CD14-positive monocyte (primary cell): ENCODE measurements around the gene TMEM258. TPM values are rescaled to one million over a fixed set of nuclear protein-coding genes. Genes with fewer than 3 reads are reported as not detected.

Source experiments
- DNase-seq, 3 donors: peaks; one replicate each; pipeline ENCODE4 v3.0.0-alpha.2; 2011 to 2022
- H2AFZ ChIP-seq: 2 replicates; pipeline ENCODE4 v1.6.0; 2012; ENCODE audit warnings: mild to moderate bottlenecking, low read depth, low read length, inconsistent platforms; ENCODE audit not compliant: insufficient read depth, poor library complexity, severe bottlenecking
- H3K27ac ChIP-seq, 2 donors: 1 replicate in 1 of 2; 2 replicates in 1 of 2; pipeline ENCODE4 v1.5.1; 2012 to 2013; ENCODE audit warnings: low read length in 2 of 2, control low read depth in 1 of 2, inconsistent platforms in 1 of 2, low read depth in 1 of 2, mild to moderate bottlenecking in 1 of 2
- H3K27me3 ChIP-seq, 2 donors: one replicate each; pipeline versions ENCODE4 v1.6.0 to v1.6.1; 2011 to 2013; ENCODE audit warnings: low read length in 2 of 2; ENCODE audit not compliant: control insufficient read depth in 2 of 2, insufficient read depth in 2 of 2
- H3K36me3 ChIP-seq, 2 donors: replicated peaks in 1 of 2; 1 replicate in 1 of 2; 2 replicates in 1 of 2; pipeline versions ENCODE4 v1.5.1 to v1.6.1; 2012 to 2013; ENCODE audit warnings: low read length in 2 of 2, control low read depth in 1 of 2, inconsistent platforms in 1 of 2, mild to moderate bottlenecking in 1 of 2; ENCODE audit not compliant: insufficient read depth in 2 of 2, control insufficient read depth in 1 of 2
- H3K4me1 ChIP-seq, 2 donors: 1 replicate in 1 of 2; 2 replicates in 1 of 2; pipeline versions ENCODE4 v1.5.1 to v1.6.1; 2012 to 2013; ENCODE audit warnings: low read length in 2 of 2, control low read depth in 1 of 2, inconsistent platforms in 1 of 2, mild to moderate bottlenecking in 1 of 2, moderate library complexity in 1 of 2; ENCODE audit not compliant: insufficient read depth in 2 of 2, control insufficient read depth in 1 of 2
- H3K4me2 ChIP-seq: replicated peaks from 2 replicates; pipeline ENCODE3; 2012; ENCODE audit warnings: low read length, moderate library complexity, mild to moderate bottlenecking; ENCODE audit not compliant: poor library complexity, severe bottlenecking; ENCODE audit errors: extremely low read depth
- H3K4me3 ChIP-seq, 3 experiments: fragments of 200-600 bp in 1 of 3; sonication (generic) in 1 of 3; replicated peaks in 1 of 3; 1 replicate in 2 of 3; 2 replicates in 1 of 3; pipeline ENCODE4 v1.5.1; 2011 to 2013; ENCODE audit warnings: low read length in 3 of 3, mild to moderate bottlenecking in 3 of 3, control low read depth in 2 of 3, low read depth in 2 of 3, inconsistent platforms in 1 of 3, moderate library complexity in 1 of 3
- H3K79me2 ChIP-seq: 2 replicates; pipeline ENCODE4 v1.6.0; 2012; ENCODE audit warnings: mild to moderate bottlenecking, control low read depth, inconsistent platforms, low read length, moderate library complexity; ENCODE audit not compliant: insufficient read depth
- H3K9ac ChIP-seq: 2 replicates; pipeline ENCODE4 v1.6.0; 2017; ENCODE audit warnings: low read length, mild to moderate bottlenecking; ENCODE audit not compliant: insufficient read depth, poor library complexity, severe bottlenecking
- H3K9me3 ChIP-seq, 2 donors: replicated peaks in 1 of 2; 1 replicate in 1 of 2; 2 replicates in 1 of 2; pipeline versions ENCODE4 v1.5.1 to v1.6.1; 2012 to 2013; ENCODE audit warnings: low read length in 2 of 2, control low read depth in 1 of 2; ENCODE audit not compliant: control insufficient read depth in 1 of 2, insufficient read depth in 1 of 2
- H4K20me1 ChIP-seq: 2 replicates; pipeline ENCODE4 v1.6.0; 2012; ENCODE audit warnings: mild to moderate bottlenecking, low read length, control low read depth, moderate library complexity; ENCODE audit not compliant: insufficient read depth
- H3K27ac Mint-ChIP-seq, 7 donors: one replicate each; pipeline ENCODE4 v1.8.0; 2020; ENCODE audit warnings: mild to moderate bottlenecking in 7 of 7, mixed read lengths in 7 of 7, moderate library complexity in 6 of 7, inconsistent platforms in 2 of 7
- H3K27me3 Mint-ChIP-seq, 3 donors: one replicate each; pipeline ENCODE4 v1.8.0; 2021 to 2022; ENCODE audit warnings: low read depth in 3 of 3, mild to moderate bottlenecking in 3 of 3, mixed read lengths in 3 of 3, moderate library complexity in 3 of 3, inconsistent platforms in 1 of 3
- H3K36me3 Mint-ChIP-seq, 2 donors: one replicate each; pipeline ENCODE4 v1.8.0; 2020; ENCODE audit warnings: mixed read lengths in 2 of 2, inconsistent platforms in 1 of 2, mild to moderate bottlenecking in 1 of 2
- H3K4me1 Mint-ChIP-seq: one replicate; pipeline ENCODE4 v1.8.0; 2020; ENCODE audit warnings: mild to moderate bottlenecking, mixed read lengths
- H3K4me3 Mint-ChIP-seq, 2 donors: one replicate each; pipeline ENCODE4 v1.8.0; 2020; ENCODE audit warnings: mild to moderate bottlenecking in 2 of 2, mixed read lengths in 2 of 2, moderate library complexity in 1 of 2
- H3K9me3 Mint-ChIP-seq, 7 donors: one replicate each; pipeline ENCODE4 v1.8.0; 2020 to 2022; ENCODE audit warnings: mixed read lengths in 7 of 7, mild to moderate bottlenecking in 6 of 7, moderate library complexity in 6 of 7, inconsistent platforms in 2 of 7
- CTCF ChIP-seq: fragments of 200-600 bp; IDR thresholded peaks from one replicate; pipeline ENCODE4 v1.8.0; 2022; ENCODE audit warnings: antibody characterized with exemption, mild to moderate bottlenecking
- WGBS: methylation state at CpG from one replicate; pipeline ENCODE4 v1.1.5; 2013; ENCODE audit warnings: missing lambda C conversion rate; ENCODE audit not compliant: insufficient coverage; 5-methylcytosine and 5-hydroxymethylcytosine counted together
- intact Hi-C, 2 donors: fragments of 100-400 bp; cut with micrococcal nuclease; formaldehyde crosslinking; loops; one replicate each; pipeline versions ENCODE4 v1.15.0 to v1.15.1; 2023
- polyA plus RNA-seq, 3 donors: library from polyadenylated mRNA; depleted of rRNA in 1 of 3; unstranded in 2 of 3; stranded (reverse) in 1 of 3; fragments of 300-500 nt in 2 of 3; fragments of >200 nt in 1 of 3; fragmentation: Illumina TruSeq in 2 of 3; gene quantifications; 1 replicate in 2 of 3; 2 replicates in 1 of 3; pipeline ENCODE4 v1.2.3, GENCODE V29; 2012 to 2021

The TMEM258 gene
- polyA plus RNA-seq, 3 donors: 199 to 224 (median 220) TPM

- intact Hi-C loops: loop anchor here in 1 of 2 donors (5.0 kb wide), 1 partner anchor 328 kb away; the partner anchor contains the start of gene INCENP
- no peak for DNase-seq
- Mint-ChIP-seq H3K9me3 (no peaks in the 10 kb centered on the region), H3K4me3 (no peak overlapping the region), H3K36me3 (peaks cover 13 to 20% of the 10 kb centered on the region in 2 donors), H3K27me3 (no peaks in the 10 kb centered on the region), H3K27ac (peak overlapping the region in 1 of 7 donors; percentile 36), H3K4me1 (peaks cover 26% of the 10 kb centered on the region)
- TF ChIP-seq CTCF: no peak
- H3K27me3 ChIP-seq: no peaks in the 10 kb centered on the region
- peaks cover 21 to 33% of the 10 kb centered on the region in 2 donors for H3K4me1 ChIP-seq
- H3K9ac ChIP-seq: no peak overlapping the region
- H3K9me3 ChIP-seq: no peaks in the 10 kb centered on the region
- H3K4me3 ChIP-seq: no peak overlapping the region
- no peaks in the 10 kb centered on the region for H4K20me1 ChIP-seq
- H2AFZ ChIP-seq: no peak overlapping the region
- peaks cover 89% of the 10 kb centered on the region for H3K79me2 ChIP-seq
- H3K4me2 ChIP-seq: no peak overlapping the region
- 86% methylated on average over 1 of the region's 4 CpGs for WGBS
- no peak overlapping the region for H3K27ac ChIP-seq
- H3K36me3 ChIP-seq: peaks cover 13 to 27% of the 10 kb centered on the region in 2 donors
Measured at GRCh38 chr11:61794579-61794978, 2.2 kb upstream of the TMEM258 start.

- intact Hi-C loops: loop anchor here (2.0 to 5.0 kb wide), 2 partner anchors 23 to 328 kb away; partner anchors contain the start of genes FADS1 (in 1 of the 2) and INCENP (in 1 of the 2)
- no CpG with 5 or more reads among the region's 3 CpGs for WGBS
- Histone ChIP-seq H3K79me2 (peaks cover 87% of the 10 kb centered on the region), H3K36me3 (peaks cover 20 to 35% of the 10 kb centered on the region in 2 donors), H3K9ac (no peak overlapping the region), H3K27me3 (no peaks in the 10 kb centered on the region), H3K4me3 (no peak overlapping the region), H2AFZ (no peak overlapping the region), H3K4me1 (peaks cover 16 to 26% of the 10 kb centered on the region in 2 donors), H3K4me2 (no peak overlapping the region), H3K9me3 (no peaks in the 10 kb centered on the region), H3K27ac (peak overlapping the region in 1 of 2 donors; percentile 98), H4K20me1 (no peaks in the 10 kb centered on the region)
- TF ChIP-seq CTCF: no peak
- no peak for DNase-seq
- H3K27ac Mint-ChIP-seq: peak overlapping the region in 4 of 7 donors; percentile 46 to 100 (median 86)
- H3K36me3 Mint-ChIP-seq: peaks cover 21 to 26% of the 10 kb centered on the region in 2 donors
- no peak overlapping the region for H3K4me3 Mint-ChIP-seq
- H3K27me3 Mint-ChIP-seq: no peaks in the 10 kb centered on the region
- H3K9me3 Mint-ChIP-seq: no peaks in the 10 kb centered on the region
- peaks cover 21% of the 10 kb centered on the region for H3K4me1 Mint-ChIP-seq
Measured at GRCh38 chr11:61793829-61794204, 1.4 kb upstream of the TMEM258 start.
